ENCODE results near the gene TRIP13.
"Not testable (repeated sequence)": the region's sequence is repeated elsewhere in the genome, so short reads cannot be mapped to it uniquely, and the experiment has no call there.

TRIP13 gene

DNA sequence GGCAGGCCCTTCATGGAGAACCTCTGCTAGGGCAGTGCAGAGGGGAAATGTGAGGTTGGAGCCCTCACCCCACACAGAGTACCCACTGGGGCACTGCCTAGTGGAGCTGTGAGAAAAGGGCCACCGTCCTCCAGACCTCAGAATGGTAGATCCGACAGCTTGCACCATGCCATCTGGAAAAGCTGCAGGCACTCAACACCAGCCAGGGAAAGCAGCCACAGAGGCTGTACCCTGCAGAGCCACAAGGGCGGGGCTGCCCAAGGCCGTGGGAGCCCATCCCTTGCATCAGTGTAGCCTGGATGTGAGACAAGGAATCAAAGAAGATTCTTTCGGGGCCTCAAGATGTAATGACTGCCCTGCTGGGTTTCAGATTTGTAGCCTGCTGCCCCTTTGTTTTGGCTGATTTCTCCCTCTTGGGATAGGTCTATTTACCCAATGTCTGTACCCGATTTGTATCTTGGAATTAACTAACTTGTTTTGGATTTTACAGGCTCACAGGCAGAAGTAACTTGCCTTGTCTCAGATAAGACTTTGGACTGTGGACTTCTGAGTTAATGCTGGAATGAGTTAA is 25.3 kb upstream of the TRIP13 start:
- H3K4me1 ChIP-seq (ENCODE audit: control insufficient read depth, low read depth, low read length) = no peaks in the 10 kb centered on the region
- H3K9me3 ChIP-seq (ENCODE audit: control insufficient read depth, low read depth, low read length) = no peaks in the 10 kb centered on the region
- no peak overlapping the region for H3K4me3 ChIP-seq (ENCODE audit: low read length)
- H3K27me3 ChIP-seq (ENCODE audit: control insufficient read depth, insufficient read depth, low read length) = no peaks in the 10 kb centered on the region
- peaks cover 93% of the 10 kb centered on the region for H3K36me3 ChIP-seq (ENCODE audit: control insufficient read depth, low read depth, low read length)
- H3K9ac ChIP-seq (ENCODE audit: low read length) = no peak overlapping the region
- no peak overlapping the region for H3K27ac ChIP-seq (ENCODE audit: low read length)

DNA sequence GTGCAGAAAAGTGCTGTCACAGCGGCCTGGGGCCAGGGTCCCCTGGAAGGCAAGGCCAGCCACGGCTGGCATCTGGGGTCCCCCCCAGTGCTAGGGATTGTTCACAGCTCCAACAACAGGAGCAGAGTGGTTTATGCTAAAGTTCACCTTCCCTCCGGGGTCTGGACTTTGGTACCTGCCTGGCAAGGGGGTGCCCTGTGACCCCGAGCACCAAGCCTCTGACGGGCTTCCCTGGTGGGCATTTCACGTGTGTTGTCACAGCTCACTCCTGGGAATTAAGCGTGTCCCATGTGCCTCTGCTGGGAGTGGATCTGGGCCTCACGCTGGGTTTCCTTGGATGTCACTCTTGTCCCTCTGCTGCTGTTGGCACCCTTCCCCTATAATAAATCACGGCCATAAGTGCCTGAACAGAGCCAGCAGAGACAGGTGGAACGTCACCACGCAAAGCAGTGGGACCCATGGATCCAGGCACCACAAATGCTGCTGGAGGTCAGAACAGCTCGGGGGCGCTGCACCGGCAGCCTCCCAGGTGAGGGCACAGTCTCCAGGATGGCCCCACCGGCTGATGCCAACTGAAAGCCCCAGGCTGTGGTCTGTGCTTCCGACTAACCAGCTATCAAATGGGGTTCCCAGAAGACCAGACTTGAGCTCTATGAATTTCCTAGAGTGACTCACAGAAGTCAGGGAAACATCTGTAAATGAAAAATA is 24.1 kb upstream of the TRIP13 start:
- no peaks in the 10 kb centered on the region for H3K9me3 ChIP-seq (ENCODE audit: control insufficient read depth, low read depth, low read length)
- H3K4me1 ChIP-seq (ENCODE audit: control insufficient read depth, low read depth, low read length) = no peaks in the 10 kb centered on the region
- H3K9ac ChIP-seq (ENCODE audit: low read length) = no peak overlapping the region
- peaks cover 92% of the 10 kb centered on the region for H3K36me3 ChIP-seq (ENCODE audit: control insufficient read depth, low read depth, low read length)
- no peak overlapping the region for H3K27ac ChIP-seq (ENCODE audit: low read length)
- no peaks in the 10 kb centered on the region for H3K27me3 ChIP-seq (ENCODE audit: control insufficient read depth, insufficient read depth, low read length)
- H3K4me3 ChIP-seq (ENCODE audit: low read length) = no peak overlapping the region

DNA sequence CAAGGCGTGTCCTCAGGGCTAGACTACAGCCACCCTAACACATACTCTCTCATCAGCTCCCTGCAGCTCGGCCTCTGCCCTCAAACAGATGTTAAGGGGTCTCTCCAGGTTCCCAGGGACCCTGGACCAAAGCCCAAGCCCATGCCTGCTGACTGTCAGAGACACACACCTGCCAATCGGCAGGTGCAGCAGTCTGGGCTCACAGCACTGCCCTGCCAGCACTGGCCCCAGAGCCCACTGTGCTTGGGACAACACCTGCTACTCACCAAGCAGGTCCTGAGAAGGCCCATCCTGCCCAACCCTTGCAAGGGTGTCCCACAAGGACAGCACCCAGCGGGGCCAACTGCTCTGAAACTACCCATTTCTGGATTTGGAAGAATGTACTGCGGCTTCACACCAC is 21.7 kb upstream of the TRIP13 start:
- Histone ChIP-seq H3K27ac (ENCODE audit: low read length) (no peak overlapping the region), H3K27me3 (ENCODE audit: control insufficient read depth, insufficient read depth, low read length) (no peaks in the 10 kb centered on the region), H3K4me1 (ENCODE audit: control insufficient read depth, low read depth, low read length) (no peaks in the 10 kb centered on the region), H3K36me3 (ENCODE audit: control insufficient read depth, low read depth, low read length) (peaks cover 91% of the 10 kb centered on the region), H3K9me3 (ENCODE audit: control insufficient read depth, low read depth, low read length) (no peaks in the 10 kb centered on the region), H3K9ac (ENCODE audit: low read length) (no peak overlapping the region), H3K4me3 (ENCODE audit: low read length) (no peak overlapping the region)

DNA sequence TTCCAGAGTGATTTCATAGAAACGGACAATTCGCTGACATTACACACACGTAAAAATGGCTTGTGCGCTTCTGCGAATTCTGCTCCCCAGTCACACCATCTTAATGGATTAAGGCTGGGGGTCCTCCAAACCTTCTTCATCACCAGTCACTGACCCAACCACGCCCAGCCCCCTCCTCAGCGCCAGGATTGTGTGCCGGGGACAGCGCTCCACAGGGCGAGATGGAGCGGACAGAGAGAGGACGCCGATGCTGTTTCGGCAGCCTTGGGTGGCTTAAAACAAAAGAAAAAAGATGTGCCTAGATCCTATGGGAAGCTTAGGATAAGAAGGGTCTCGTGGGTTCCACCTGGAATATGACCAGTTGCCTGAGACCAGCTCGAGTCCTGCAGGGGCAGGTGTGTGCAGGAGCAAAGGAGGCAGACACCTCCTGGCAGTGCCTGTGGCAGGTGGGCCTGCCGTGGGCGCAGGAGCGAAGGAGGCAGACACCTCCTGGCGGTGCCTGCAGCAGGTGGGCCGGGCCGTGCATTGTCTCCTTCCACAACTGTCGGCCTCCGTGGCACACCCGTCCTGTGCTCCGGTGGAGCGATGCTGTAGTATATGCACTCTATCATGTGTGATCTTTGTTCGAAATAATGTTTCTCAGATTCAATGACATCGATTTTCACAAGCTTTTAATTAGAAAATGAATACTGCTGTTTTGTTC is 20.9 kb upstream of the TRIP13 start:
- H3K4me1 ChIP-seq (ENCODE audit: control insufficient read depth, low read depth, low read length) = no peaks in the 10 kb centered on the region
- no peak overlapping the region for H3K4me3 ChIP-seq (ENCODE audit: low read length)
- H3K27me3 ChIP-seq (ENCODE audit: control insufficient read depth, insufficient read depth, low read length) = no peaks in the 10 kb centered on the region
- peaks cover 94% of the 10 kb centered on the region for H3K36me3 ChIP-seq (ENCODE audit: control insufficient read depth, low read depth, low read length)
- H3K27ac ChIP-seq (ENCODE audit: low read length) = no peak overlapping the region
- no peaks in the 10 kb centered on the region for H3K9me3 ChIP-seq (ENCODE audit: control insufficient read depth, low read depth, low read length)
- no peak overlapping the region for H3K9ac ChIP-seq (ENCODE audit: low read length)

DNA sequence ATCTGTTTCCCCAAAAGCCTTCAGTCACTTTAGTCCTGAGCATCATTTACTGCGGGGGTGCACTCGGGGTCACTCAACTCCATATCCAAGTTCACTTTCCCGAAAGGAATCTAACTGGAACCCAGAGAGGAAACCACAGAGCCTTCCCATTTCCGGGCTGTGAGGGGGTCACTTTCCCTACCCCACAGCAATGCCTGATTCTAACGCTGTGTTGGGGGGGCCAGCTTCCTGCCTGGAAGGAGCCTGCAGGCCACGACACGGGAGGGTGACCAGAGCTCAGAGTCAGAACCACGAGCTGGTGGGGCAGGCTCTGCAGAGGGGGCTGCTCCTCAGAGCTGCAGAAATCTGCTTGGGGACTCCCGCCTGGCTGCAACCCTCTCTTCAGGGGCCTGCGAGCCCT is 20.4 kb upstream of the TRIP13 start:
- no peak overlapping the region for H3K4me3 ChIP-seq (ENCODE audit: low read length)
- peaks cover 95% of the 10 kb centered on the region for H3K36me3 ChIP-seq (ENCODE audit: control insufficient read depth, low read depth, low read length)
- no peak overlapping the region for H3K9ac ChIP-seq (ENCODE audit: low read length)
- H3K27ac ChIP-seq (ENCODE audit: low read length) = no peak overlapping the region
- no peaks in the 10 kb centered on the region for H3K27me3 ChIP-seq (ENCODE audit: control insufficient read depth, insufficient read depth, low read length)
- H3K4me1 ChIP-seq (ENCODE audit: control insufficient read depth, low read depth, low read length) = no peaks in the 10 kb centered on the region
- H3K9me3 ChIP-seq (ENCODE audit: control insufficient read depth, low read depth, low read length) = no peaks in the 10 kb centered on the region

DNA sequence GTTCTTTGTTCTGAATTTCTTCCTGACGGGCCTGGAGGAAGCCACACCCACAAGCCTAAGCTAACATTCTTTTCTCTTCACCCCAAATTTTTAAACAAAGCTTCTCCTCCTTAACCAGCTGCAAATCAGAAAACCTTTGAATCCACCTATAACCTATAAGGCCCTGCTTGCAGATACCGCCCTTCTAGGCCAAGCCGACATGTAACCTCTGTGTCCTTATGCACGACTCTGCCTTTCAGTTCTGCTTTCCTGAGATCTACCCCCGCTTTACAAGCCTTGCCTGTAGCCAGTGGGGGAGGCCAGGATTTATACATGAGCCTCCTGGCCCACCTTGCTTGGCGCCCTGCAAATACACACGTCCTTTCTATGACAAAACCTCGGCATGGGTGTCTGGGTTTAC is 19.4 kb upstream of the TRIP13 start:
- H3K9ac ChIP-seq (ENCODE audit: low read length) = no peak overlapping the region
- H3K4me1 ChIP-seq (ENCODE audit: control insufficient read depth, low read depth, low read length) = no peaks in the 10 kb centered on the region
- no peak overlapping the region for H3K4me3 ChIP-seq (ENCODE audit: low read length)
- H3K9me3 ChIP-seq (ENCODE audit: control insufficient read depth, low read depth, low read length) = no peaks in the 10 kb centered on the region
- H3K36me3 ChIP-seq (ENCODE audit: control insufficient read depth, low read depth, low read length) = peaks cover 95% of the 10 kb centered on the region
- H3K27me3 ChIP-seq (ENCODE audit: control insufficient read depth, insufficient read depth, low read length) = no peaks in the 10 kb centered on the region
- H3K27ac ChIP-seq (ENCODE audit: low read length) = no peak overlapping the region

DNA sequence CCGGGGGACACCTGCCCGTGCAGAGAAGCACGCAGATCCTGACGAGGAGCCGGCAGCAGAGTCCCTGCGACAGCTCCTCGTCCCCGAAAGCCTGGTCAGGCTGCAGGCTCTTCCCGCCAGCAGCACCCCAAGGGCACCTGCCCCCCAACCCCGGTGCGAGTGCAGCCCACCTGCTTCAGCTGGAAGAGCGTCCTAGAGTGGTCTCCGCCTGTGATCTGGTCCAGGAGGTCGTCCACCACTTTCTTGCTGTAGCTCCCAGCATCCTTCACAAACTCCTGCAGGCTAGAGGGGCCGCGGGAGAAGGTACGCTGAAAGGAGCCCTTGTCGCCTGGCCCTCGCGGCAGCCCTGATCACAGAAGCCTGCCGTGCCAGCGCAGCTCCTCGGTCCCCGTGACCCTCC is 16.8 kb upstream of the TRIP13 start:
- H3K36me3 ChIP-seq (ENCODE audit: control insufficient read depth, low read depth, low read length) = peaks cover 72% of the 10 kb centered on the region
- no peaks in the 10 kb centered on the region for H3K4me1 ChIP-seq (ENCODE audit: control insufficient read depth, low read depth, low read length)
- H3K27ac ChIP-seq (ENCODE audit: low read length) = no peak overlapping the region
- no peaks in the 10 kb centered on the region for H3K27me3 ChIP-seq (ENCODE audit: control insufficient read depth, insufficient read depth, low read length)
- no peak overlapping the region for H3K9ac ChIP-seq (ENCODE audit: low read length)
- H3K4me3 ChIP-seq (ENCODE audit: low read length) = no peak overlapping the region
- no peaks in the 10 kb centered on the region for H3K9me3 ChIP-seq (ENCODE audit: control insufficient read depth, low read depth, low read length)

DNA sequence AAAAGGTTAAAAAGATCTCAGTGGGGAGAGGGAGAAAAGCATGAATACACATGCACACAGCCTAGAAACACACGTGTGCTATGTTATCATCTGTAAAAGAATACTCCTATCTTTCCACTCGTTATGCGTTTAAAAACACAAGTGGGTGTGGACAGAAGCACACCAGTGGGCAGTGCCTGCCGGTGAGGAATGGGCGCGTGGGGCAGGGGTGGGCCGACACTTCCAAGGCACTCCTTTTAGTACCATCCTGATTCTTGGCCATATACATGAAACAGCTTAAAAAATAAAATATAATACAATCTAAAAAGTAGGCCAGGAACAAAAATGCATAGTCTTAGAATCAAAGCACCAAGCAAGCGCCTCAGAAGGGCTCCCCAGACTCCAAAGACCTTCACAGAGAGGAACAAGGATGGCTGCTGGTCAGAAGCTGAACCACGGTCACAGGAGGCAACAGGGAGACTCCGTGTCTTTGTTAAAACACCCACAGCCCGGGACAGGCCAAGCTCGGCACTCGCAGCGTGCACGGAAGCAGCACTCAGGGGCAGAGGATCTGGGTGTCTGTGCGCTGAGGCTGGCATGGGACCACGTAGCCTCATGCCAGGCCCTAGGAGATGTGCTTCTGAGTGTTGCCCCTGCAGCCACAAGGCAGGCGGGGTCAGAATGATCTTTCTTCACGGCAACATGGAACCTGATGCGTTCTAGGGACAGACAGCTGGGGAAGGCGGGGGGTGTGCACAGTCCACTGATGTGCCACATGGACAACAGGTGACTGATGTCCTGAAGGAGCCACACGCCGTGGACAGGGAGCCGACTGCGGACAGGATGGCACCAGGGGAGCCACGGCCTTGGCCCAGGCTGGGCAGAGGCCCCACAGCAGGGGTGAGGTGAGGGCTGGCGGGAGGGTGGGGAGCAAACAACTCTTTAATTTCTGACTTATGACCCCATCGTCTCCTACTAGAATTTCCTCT is 16.0 kb upstream of the TRIP13 start:
- no peak overlapping the region for H3K9ac ChIP-seq (ENCODE audit: low read length)
- H3K4me1 ChIP-seq (ENCODE audit: control insufficient read depth, low read depth, low read length) = no peaks in the 10 kb centered on the region
- H3K27me3 ChIP-seq (ENCODE audit: control insufficient read depth, insufficient read depth, low read length) = no peaks in the 10 kb centered on the region
- no peaks in the 10 kb centered on the region for H3K9me3 ChIP-seq (ENCODE audit: control insufficient read depth, low read depth, low read length)
- H3K27ac ChIP-seq (ENCODE audit: low read length) = no peak overlapping the region
- no peak overlapping the region for H3K4me3 ChIP-seq (ENCODE audit: low read length)
- peaks cover 72% of the 10 kb centered on the region for H3K36me3 ChIP-seq (ENCODE audit: control insufficient read depth, low read depth, low read length)

DNA sequence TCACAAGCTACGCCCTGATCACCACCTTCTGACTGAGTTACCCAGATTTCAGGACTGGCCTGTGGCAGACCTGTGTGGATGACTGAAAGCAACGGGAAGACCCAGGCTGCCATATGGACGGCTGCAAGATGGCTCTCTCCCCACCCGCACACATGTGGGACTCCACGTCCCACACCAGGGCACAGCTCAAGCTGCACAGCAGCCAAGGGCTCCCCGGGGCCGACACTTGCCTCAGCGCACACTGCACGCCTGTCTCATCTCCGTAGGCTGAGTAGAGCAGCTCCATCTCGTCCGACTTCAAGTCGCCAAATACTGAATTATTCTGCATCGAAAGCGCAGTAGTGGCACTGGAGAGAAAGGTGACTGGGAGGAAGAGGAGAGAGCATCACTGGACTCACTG is 14.6 kb upstream of the TRIP13 start:
- no peak overlapping the region for H3K9ac ChIP-seq (ENCODE audit: low read length)
- H3K36me3 ChIP-seq (ENCODE audit: control insufficient read depth, low read depth, low read length) = peaks cover 72% of the 10 kb centered on the region
- H3K27me3 ChIP-seq (ENCODE audit: control insufficient read depth, insufficient read depth, low read length) = no peaks in the 10 kb centered on the region
- no peaks in the 10 kb centered on the region for H3K9me3 ChIP-seq (ENCODE audit: control insufficient read depth, low read depth, low read length)
- no peaks in the 10 kb centered on the region for H3K4me1 ChIP-seq (ENCODE audit: control insufficient read depth, low read depth, low read length)
- no peak overlapping the region for H3K27ac ChIP-seq (ENCODE audit: low read length)
- no peak overlapping the region for H3K4me3 ChIP-seq (ENCODE audit: low read length)

DNA sequence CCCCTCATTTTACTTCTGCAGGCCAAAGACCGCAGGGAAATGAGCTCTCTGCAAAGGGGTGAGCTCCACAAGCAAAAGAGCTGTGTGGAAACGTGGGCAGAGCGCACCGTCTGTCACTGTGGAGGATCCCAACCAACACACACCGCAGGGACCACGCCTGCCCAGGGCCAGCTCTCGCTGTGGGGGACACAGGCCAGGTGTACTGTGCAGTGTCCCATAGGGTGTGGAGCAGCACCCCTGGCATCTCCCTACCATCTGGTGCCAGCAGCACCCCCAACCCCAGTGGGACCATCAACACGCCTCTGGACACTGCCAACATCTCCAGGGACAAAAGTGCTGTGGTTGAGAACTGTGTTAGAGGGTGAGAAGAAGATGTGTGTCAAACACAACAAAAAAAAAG is 14.0 kb upstream of the TRIP13 start:
- H3K4me1 ChIP-seq (ENCODE audit: control insufficient read depth, low read depth, low read length); H3K9ac ChIP-seq (ENCODE audit: low read length); H3K4me3 ChIP-seq (ENCODE audit: low read length); H3K9me3 ChIP-seq (ENCODE audit: control insufficient read depth, low read depth, low read length); H3K27ac ChIP-seq (ENCODE audit: low read length); H3K27me3 ChIP-seq (ENCODE audit: control insufficient read depth, insufficient read depth, low read length): not testable (repeated sequence)
- peaks cover 74% of the 10 kb centered on the region for H3K36me3 ChIP-seq (ENCODE audit: control insufficient read depth, low read depth, low read length)

DNA sequence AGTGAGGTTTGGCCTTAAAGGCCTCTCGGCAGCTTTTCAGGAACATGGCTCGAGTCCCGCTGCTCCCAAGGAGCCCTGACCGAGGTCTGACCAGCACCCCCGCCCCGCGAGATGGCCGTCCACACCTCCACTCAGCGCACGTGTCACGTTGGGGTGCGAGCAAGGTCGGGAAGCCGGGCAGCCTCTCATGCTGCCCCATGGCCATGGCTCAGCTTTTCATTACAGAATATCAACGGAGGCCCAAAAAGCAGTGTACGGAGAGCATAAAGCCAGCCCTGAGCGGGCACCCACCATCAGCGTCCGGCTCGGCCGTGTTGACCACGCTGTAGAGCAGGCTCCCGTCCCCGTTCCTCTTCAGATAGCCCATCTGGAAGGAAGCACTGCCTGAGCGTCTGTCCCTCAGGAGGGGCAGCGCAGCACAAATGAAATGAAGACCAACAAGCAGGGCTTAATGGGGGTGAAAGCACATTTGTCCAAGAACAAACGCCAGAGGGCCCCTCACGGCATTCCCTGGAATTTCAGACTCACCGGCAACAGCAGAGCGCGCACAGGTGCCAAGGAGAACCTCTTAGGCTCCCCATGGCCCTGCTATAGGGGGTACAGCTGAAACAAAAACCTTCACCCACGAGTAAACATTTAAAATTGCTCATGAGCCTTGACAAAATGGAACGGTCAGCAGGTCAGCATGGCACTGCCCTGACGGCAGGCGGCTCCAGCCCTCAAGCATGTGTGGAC is 11.7 kb upstream of the TRIP13 start:
- no peak overlapping the region for H3K4me3 ChIP-seq (ENCODE audit: low read length)
- H3K9me3 ChIP-seq (ENCODE audit: control insufficient read depth, low read depth, low read length) = no peaks in the 10 kb centered on the region
- no peak overlapping the region for H3K9ac ChIP-seq (ENCODE audit: low read length)
- H3K4me1 ChIP-seq (ENCODE audit: control insufficient read depth, low read depth, low read length) = no peaks in the 10 kb centered on the region
- peaks cover 77% of the 10 kb centered on the region for H3K36me3 ChIP-seq (ENCODE audit: control insufficient read depth, low read depth, low read length)
- no peaks in the 10 kb centered on the region for H3K27me3 ChIP-seq (ENCODE audit: control insufficient read depth, insufficient read depth, low read length)
- no peak overlapping the region for H3K27ac ChIP-seq (ENCODE audit: low read length)

All from iPS-18a (cell line).